HepG2 (cell line): ENCODE measurements around the gene DAB2IP. TPM values are rescaled to one million over a fixed set of nuclear protein-coding genes. Genes with fewer than 3 reads are reported as not detected.

ENCODE experiments used
- ATAC-seq: fragments of 200-7000 bp; cut with Tn5 transposase; 3 replicates; pipeline ENCODE4 v1.9.1; 2020; ENCODE audit warnings: mild to moderate bottlenecking, moderate library complexity
- BruUV-seq: library from RNA; stranded (reverse); fragments of 400-500 nt; replicated peaks from 2 replicates; lab custom pipeline; 2021; lab: Mats Ljungman, UMichigan
- CTCF ChIA-PET: fragments of 300-600 bp; formaldehyde crosslinking; extraction: SDS; loops from one replicate; lab custom pipeline; 2021; ENCODE audit warnings: low total read pairs, inconsistent platforms, low intra/inter-chr PET ratio; lab: Yijun Ruan, JAX
- POLR2A ChIA-PET: fragments of 350-600 bp; sonication (Branson Sonifier 250); formaldehyde crosslinking; loops from one replicate; lab custom pipeline; 2020; ENCODE audit warnings: antibody characterized with exemption, inconsistent platforms; lab: Yijun Ruan, JAX
- DNase-seq: peaks from one replicate; pipeline ENCODE4 v3.0.0-alpha.2; 2015; ENCODE audit warnings: low spot score
- FAIRE-seq: peaks from 3 replicates; lab custom pipeline; 2011; peaks lifted over from hg19 to GRCh38; lab: Jason Lieb, UNC
- H2AFZ ChIP-seq: one replicate; pipeline ENCODE4 v1.6.1; 2011; ENCODE audit warnings: low read length, inconsistent platforms
- H3K27ac ChIP-seq: fragments of 300-600 bp; 3 replicates; pipeline ENCODE4 v1.8.0; 2011; ENCODE audit warnings: mixed run types, mild to moderate bottlenecking, mixed read lengths, low read length, inconsistent platforms; ENCODE audit not compliant: insufficient read depth; ENCODE audit errors: extremely low read length
- H3K27me3 ChIP-seq, 2 experiments: fragments of 200-600 bp in 1 of 2; 2 replicates in 1 of 2; 3 replicates in 1 of 2; pipeline versions ENCODE4 v1.6.0 to v1.8.0; 2011; ENCODE audit warnings: low read length in 2 of 2, mild to moderate bottlenecking in 2 of 2, moderate library complexity in 2 of 2, inconsistent platforms in 1 of 2; ENCODE audit not compliant: insufficient read depth in 2 of 2, control insufficient read depth in 1 of 2
- H3K36me3 ChIP-seq, 2 experiments: fragments of 200-600 bp in 1 of 2; replicated peaks in 1 of 2; 2 replicates in 1 of 2; 3 replicates in 1 of 2; pipeline versions ENCODE4 v1.5.1 to v1.8.0; 2011; ENCODE audit warnings: low read length in 2 of 2, inconsistent platforms in 1 of 2; ENCODE audit not compliant: insufficient read depth in 2 of 2, control insufficient read depth in 1 of 2
- H3K4me1 ChIP-seq: 2 replicates; pipeline ENCODE4 v1.5.1; 2012; ENCODE audit warnings: low read length, inconsistent platforms; ENCODE audit not compliant: insufficient read depth
- H3K4me2 ChIP-seq: 2 replicates; pipeline ENCODE4 v1.6.0; 2011; ENCODE audit warnings: low read depth, low read length, inconsistent platforms
- H3K4me3 ChIP-seq, 3 experiments: fragments of 200-600 bp in 1 of 3; sonication (generic), shearing (Covaris generic) in 1 of 3; replicated peaks in 1 of 3; 2 replicates each; pipeline ENCODE4 v1.5.1; 2011 to 2016; ENCODE audit warnings: low read length in 3 of 3, inconsistent platforms in 2 of 3, low read depth in 2 of 3, mild to moderate bottlenecking in 2 of 3, control low read depth in 1 of 3, mixed read lengths in 1 of 3; ENCODE audit not compliant: insufficient read depth in 1 of 3
- H3K79me2 ChIP-seq: one replicate; pipeline ENCODE4 v1.6.1; 2011; ENCODE audit warnings: low read length, inconsistent platforms; ENCODE audit not compliant: insufficient read depth
- H3K9ac ChIP-seq: 2 replicates; pipeline ENCODE4 v1.6.0; 2011; ENCODE audit warnings: mild to moderate bottlenecking, low read depth, low read length, inconsistent platforms; ENCODE audit not compliant: insufficient read depth
- H3K9me3 ChIP-seq: 2 replicates; pipeline ENCODE4 v1.5.1; 2012; ENCODE audit warnings: mild to moderate bottlenecking, low read length
- H4K20me1 ChIP-seq: 2 replicates; pipeline ENCODE4 v1.6.0; 2011; ENCODE audit warnings: inconsistent platforms, mild to moderate bottlenecking, low read length, moderate library complexity; ENCODE audit not compliant: insufficient read depth
- EHMT2 ChIP-seq: fragments of 200-600 bp; sonication (generic); IDR thresholded peaks from 2 replicates; pipeline ENCODE4 v1.7.0; 2017; ENCODE audit warnings: antibody characterized with exemption, low read depth, low read length, borderline replicate concordance
- FOXA3 ChIP-seq: IDR thresholded peaks from 2 replicates; pipeline ENCODE4 v1.6.1; 2016; ENCODE audit warnings: missing genetic modification reagents, missing compliant biosample characterization
- HES4 ChIP-seq: sonication (generic); formaldehyde crosslinking; IDR thresholded peaks from 2 replicates; pipeline ENCODE4 v1.9.0; 2021; ENCODE audit warnings: mild to moderate bottlenecking, missing genetic modification reagents, borderline replicate concordance
- HOMEZ ChIP-seq: IDR thresholded peaks from 2 replicates; pipeline ENCODE4 v1.6.1; 2016; ENCODE audit warnings: low read depth
- SMC3 ChIP-seq: IDR thresholded peaks from 2 replicates; pipeline ENCODE4 v1.6.1; 2011; ENCODE audit warnings: low read length, improper control_type of control experiment
- TBX2 ChIP-seq: sonication (generic); formaldehyde crosslinking; IDR thresholded peaks from 2 replicates; pipeline ENCODE4 v1.5.0; 2020; ENCODE audit warnings: missing genetic modification reagents, mild to moderate bottlenecking, borderline replicate concordance
- TCF7L2 ChIP-seq: IDR thresholded peaks from 2 replicates; pipeline ENCODE4 v1.6.1; 2011; ENCODE audit warnings: mild to moderate bottlenecking, low read depth, low read length, moderate library complexity
- ZMYM2 ChIP-seq: sonication (generic); formaldehyde crosslinking; IDR thresholded peaks from 2 replicates; pipeline ENCODE4 v1.8.0; 2022; ENCODE audit warnings: mild to moderate bottlenecking, missing genetic modification reagents
- ZNF20 ChIP-seq: sonication (generic); formaldehyde crosslinking; IDR thresholded peaks from 2 replicates; pipeline ENCODE4 v1.4.0; 2020; ENCODE audit warnings: mild to moderate bottlenecking, moderate library complexity, missing genetic modification reagents
- ZNF296 ChIP-seq: sonication (generic); formaldehyde crosslinking; conservative IDR thresholded peaks from 2 replicates; pipeline ENCODE4 v1.5.0; 2020; ENCODE audit warnings: mild to moderate bottlenecking, missing genetic modification reagents
- ZNF605 ChIP-seq: sonication (generic); formaldehyde crosslinking; IDR thresholded peaks from 2 replicates; pipeline ENCODE4 v1.8.0; 2022; ENCODE audit warnings: mild to moderate bottlenecking, missing genetic modification reagents
- WGBS: methylation state at CpG from one replicate; pipeline ENCODE4 v1.1.6; 2017; ENCODE audit warnings: low lambda C conversion rate; 5-methylcytosine and 5-hydroxymethylcytosine counted together
- in situ Hi-C: cut with HindIII; loops from 2 replicates; pipeline ENCODE4 v1.10.0; 2017; ENCODE audit warnings: low pct_unique_long_range_greater_than_20kb; ENCODE audit not compliant: extremely low pct_ligation_motif_present
- intact Hi-C: fragments of 100-400 bp; cut with micrococcal nuclease; formaldehyde crosslinking; loops from one replicate; pipeline ENCODE4 v1.10.0; 2022; ENCODE audit not compliant: unreplicated experiment
- polyA plus RNA-seq, 8 experiments: library from polyadenylated mRNA; depleted of rRNA in 3 of 8; stranded (reverse) in 7 of 8; unstranded in 1 of 8; fragments of >200 nt; fragmentation: Illumina TruSeq in 4 of 8; extraction: Trizol in 4 of 8; gene quantifications; 2 replicates each; pipeline versions ENCODE4 v1.2.1 to v1.2.3, GENCODE V29; 2011 to 2016; ENCODE audit warnings: low read depth in 4 of 8, missing spikeins in 1 of 8, mixed read lengths in 1 of 8; ENCODE audit not compliant: insufficient read depth in 1 of 8
- total RNA-seq, 5 experiments: library from RNA; depleted of rRNA; stranded (reverse); fragments of >200 nt; fragmentation: Illumina TruSeq; extraction: Trizol; gene quantifications; 2 replicates each; pipeline ENCODE4 v1.2.3, GENCODE V29; 2016; ENCODE audit warnings: low read depth in 1 of 5
- TF ChIP-seq, protein P1 (sequence below): sonication (generic); formaldehyde crosslinking; IDR thresholded peaks from 2 replicates; pipeline ENCODE4 v1.4.0; 2020; ENCODE audit warnings: low read depth, missing genetic modification reagents
- TF ChIP-seq, protein P2 (sequence below): sonication (generic); formaldehyde crosslinking; IDR thresholded peaks from 2 replicates; pipeline ENCODE4 v1.4.0; 2020; ENCODE audit warnings: mild to moderate bottlenecking, missing genetic modification reagents

The DAB2IP gene
- total and polyA plus RNA-seq, 2 of the 13 experiments (the other 11 are each of a cell fraction or from before 2014, with no cell fraction given), result 25.3 to 37.9 TPM

GRCh38 chr9:121694001-121694400 lies 42.6 kb downstream of the DAB2IP start:
- Histone ChIP-seq H4K20me1 (no peaks in the 10 kb centered on the region), H3K27ac (no peak overlapping the region), H3K9ac (no peak overlapping the region), H3K9me3 (no peaks in the 10 kb centered on the region), H3K4me2 (no peak overlapping the region), H3K4me1 (peaks cover 32% of the 10 kb centered on the region), H3K36me3 (no peaks in the 10 kb centered on the region), H3K27me3 (no peaks in the 10 kb centered on the region), H2AFZ (no peak overlapping the region), H3K4me3 (no peak overlapping the region), H3K79me2 (no peaks in the 10 kb centered on the region)
- TF ChIP-seq, protein P1, sequence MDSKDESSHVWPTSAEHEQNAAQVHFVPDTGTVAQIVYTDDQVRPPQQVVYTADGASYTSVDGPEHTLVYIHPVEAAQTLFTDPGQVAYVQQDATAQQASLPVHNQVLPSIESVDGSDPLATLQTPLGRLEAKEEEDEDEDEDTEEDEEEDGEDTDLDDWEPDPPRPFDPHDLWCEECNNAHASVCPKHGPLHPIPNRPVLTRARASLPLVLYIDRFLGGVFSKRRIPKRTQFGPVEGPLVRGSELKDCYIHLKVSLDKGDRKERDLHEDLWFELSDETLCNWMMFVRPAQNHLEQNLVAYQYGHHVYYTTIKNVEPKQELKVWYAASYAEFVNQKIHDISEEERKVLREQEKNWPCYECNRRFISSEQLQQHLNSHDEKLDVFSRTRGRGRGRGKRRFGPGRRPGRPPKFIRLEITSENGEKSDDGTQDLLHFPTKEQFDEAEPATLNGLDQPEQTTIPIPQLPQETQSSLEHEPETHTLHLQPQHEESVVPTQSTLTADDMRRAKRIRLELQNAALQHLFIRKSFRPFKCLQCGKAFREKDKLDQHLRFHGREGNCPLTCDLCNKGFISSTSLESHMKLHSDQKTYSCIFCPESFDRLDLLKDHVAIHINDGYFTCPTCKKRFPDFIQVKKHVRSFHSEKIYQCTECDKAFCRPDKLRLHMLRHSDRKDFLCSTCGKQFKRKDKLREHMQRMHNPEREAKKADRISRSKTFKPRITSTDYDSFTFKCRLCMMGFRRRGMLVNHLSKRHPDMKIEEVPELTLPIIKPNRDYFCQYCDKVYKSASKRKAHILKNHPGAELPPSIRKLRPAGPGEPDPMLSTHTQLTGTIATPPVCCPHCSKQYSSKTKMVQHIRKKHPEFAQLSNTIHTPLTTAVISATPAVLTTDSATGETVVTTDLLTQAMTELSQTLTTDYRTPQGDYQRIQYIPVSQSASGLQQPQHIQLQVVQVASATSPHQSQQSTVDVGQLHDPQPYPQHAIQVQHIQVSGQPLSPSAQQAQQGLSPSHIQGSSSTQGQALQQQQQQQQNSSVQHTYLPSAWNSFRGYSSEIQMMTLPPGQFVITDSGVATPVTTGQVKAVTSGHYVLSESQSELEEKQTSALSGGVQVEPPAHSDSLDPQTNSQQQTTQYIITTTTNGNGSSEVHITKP, result no peak
- TF ChIP-seq EHMT2 (no peak), FOXA3 (CRISPR knock-in tag) (no peak), TBX2 (CRISPR knock-in tag) (no peak), ZNF296 (CRISPR knock-in tag) (no peak)
- no peak for DNase-seq
- ChIA-PET POLR2A (no interaction called here), CTCF (no interaction called here)
- FAIRE-seq, result no peak
- in situ Hi-C loops, result no loop called here
- intact Hi-C loops, result no loop called here
- ATAC-seq, result no peak
- WGBS, result 91% methylated on average over 5 of the region's 5 CpGs
- no TSS peak for BruUV-seq

DNA sequence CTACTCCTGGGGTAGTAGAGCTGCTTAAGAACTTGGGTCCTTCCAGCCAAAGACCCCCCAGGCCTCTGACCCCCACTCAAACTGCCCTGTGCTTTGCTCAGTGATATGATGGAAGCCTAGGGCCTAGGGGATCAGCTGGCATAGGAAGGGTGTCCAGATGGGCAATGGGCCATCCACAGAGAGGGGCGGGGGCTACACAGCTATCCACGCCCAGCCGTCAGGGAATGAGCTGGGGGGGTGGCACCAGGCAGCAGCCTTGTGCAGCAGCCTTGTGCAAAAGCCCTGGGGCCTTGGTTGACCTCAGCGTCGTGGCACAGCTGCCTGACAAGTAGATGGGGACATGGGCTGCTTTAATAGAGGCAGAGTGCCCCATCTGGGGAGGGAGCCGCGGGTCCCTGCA lies 43.2 kb downstream of the DAB2IP start:
- no peaks in the 10 kb centered on the region for H3K9me3 ChIP-seq
- no peaks in the 10 kb centered on the region for H3K27me3 ChIP-seq
- intact Hi-C loops (no loop called here), in situ Hi-C loops (no loop called here)
- 83% methylated on average over 3 of the region's 7 CpGs for WGBS
- H3K4me2 ChIP-seq, result no peak overlapping the region
- no peak overlapping the region for H3K27ac ChIP-seq
- ChIA-PET CTCF (no interaction called here), POLR2A (no interaction called here)
- FAIRE-seq, result no peak
- no peaks in the 10 kb centered on the region for H4K20me1 ChIP-seq
- BruUV-seq, result no TSS peak
- no peaks in the 10 kb centered on the region for H3K36me3 ChIP-seq
- H3K9ac ChIP-seq, result no peak overlapping the region
- H2AFZ ChIP-seq, result no peak overlapping the region
- H3K4me3 ChIP-seq, result no peak overlapping the region
- H3K79me2 ChIP-seq, result no peaks in the 10 kb centered on the region
- no peak for ATAC-seq
- DNase-seq, result no peak
- H3K4me1 ChIP-seq, result peaks cover 26% of the 10 kb centered on the region
- TF ChIP-seq SMC3 (no peak), HES4 (CRISPR knock-in tag) (no peak), ZNF605 (CRISPR knock-in tag) (no peak), ZNF20 (no peak), HOMEZ (CRISPR knock-in tag) (no peak), TCF7L2 (no peak), ZMYM2 (CRISPR knock-in tag) (no peak)
- TF ChIP-seq, protein P2, sequence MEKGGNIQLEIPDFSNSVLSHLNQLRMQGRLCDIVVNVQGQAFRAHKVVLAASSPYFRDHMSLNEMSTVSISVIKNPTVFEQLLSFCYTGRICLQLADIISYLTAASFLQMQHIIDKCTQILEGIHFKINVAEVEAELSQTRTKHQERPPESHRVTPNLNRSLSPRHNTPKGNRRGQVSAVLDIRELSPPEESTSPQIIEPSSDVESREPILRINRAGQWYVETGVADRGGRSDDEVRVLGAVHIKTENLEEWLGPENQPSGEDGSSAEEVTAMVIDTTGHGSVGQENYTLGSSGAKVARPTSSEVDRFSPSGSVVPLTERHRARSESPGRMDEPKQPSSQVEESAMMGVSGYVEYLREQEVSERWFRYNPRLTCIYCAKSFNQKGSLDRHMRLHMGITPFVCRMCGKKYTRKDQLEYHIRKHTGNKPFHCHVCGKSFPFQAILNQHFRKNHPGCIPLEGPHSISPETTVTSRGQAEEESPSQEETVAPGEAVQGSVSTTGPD (CRISPR knock-in tag), result no peak
